IPS DF 19.7 (cell line): ENCODE data around the gene PLEKHO2.

ENCODE experiments used
- DNase-seq: peaks from one replicate; pipeline ENCODE4 v3.0.0-alpha.2; 2013; ENCODE audit warnings: low read depth, low spot score

PLEKHO2 gene

GRCh38 chr15:64912379-64913325 is 70.9 kb downstream of the PLEKHO2 start:
- DNase-seq = no peak

- DNase-seq = no peak
Observed at GRCh38 chr15:64915518-64916227, 74.0 kb downstream of the PLEKHO2 start.

GRCh38 chr15:64916365-64916764 is 74.7 kb downstream of the PLEKHO2 start:
- DNase-seq = no peak

GRCh38 chr15:64917211-64917610 is 75.5 kb downstream of the PLEKHO2 start:
- DNase-seq = no peak
